Measurements from ENCODE around the gene MYL12A. TPM values are rescaled to one million over a fixed set of nuclear protein-coding genes. Genes with fewer than 3 reads are reported as not detected.

MYL12A gene
- total RNA-seq, 1 donor from 2014 or later = 702 TPM

GRCh38 chr18:3230401-3231334 is 16.9 kb upstream of the MYL12A start:
- H3K4me3 ChIP-seq (ENCODE audit: low read depth, low read length) = no peak overlapping the region
- H3K36me3 ChIP-seq (ENCODE audit: control insufficient read depth, insufficient read depth, low read length) = no peaks in the 10 kb centered on the region
- DNase-seq (ENCODE audit: low read depth) = no peak
- FAIRE-seq = no peak
- no peaks in the 10 kb centered on the region for H3K27me3 ChIP-seq (ENCODE audit: control insufficient read depth, insufficient read depth, low read length)
- no peak for TF ChIP-seq CTCF (IDR thresholded peaks at IDR 0.05; ENCODE audit: insufficient read depth, low read length, severe bottlenecking)

- no peaks in the 10 kb centered on the region for H3K36me3 ChIP-seq (ENCODE audit: control insufficient read depth, insufficient read depth, low read length)
- no peak for DNase-seq (ENCODE audit: low read depth)
- H3K27me3 ChIP-seq (ENCODE audit: control insufficient read depth, insufficient read depth, low read length) = no peaks in the 10 kb centered on the region
- no peak for TF ChIP-seq CTCF (IDR thresholded peaks at IDR 0.05; ENCODE audit: insufficient read depth, low read length, severe bottlenecking)
- H3K4me3 ChIP-seq (ENCODE audit: low read depth, low read length) = no peak overlapping the region
- FAIRE-seq = no peak
Measured at GRCh38 chr18:3233004-3233403, 14.6 kb upstream of the MYL12A start.

- FAIRE-seq (no peak), DNase-seq (ENCODE audit: low read depth) (no peak)
- TF ChIP-seq CTCF (IDR thresholded peaks at IDR 0.05; ENCODE audit: insufficient read depth, low read length, severe bottlenecking) = no peak
Measured at GRCh38 chr18:3233433-3234168, 14.0 kb upstream of the MYL12A start.

GRCh38 chr18:3234457-3234856 is 13.1 kb upstream of the MYL12A start:
- Histone ChIP-seq H3K4me3 (ENCODE audit: low read depth, low read length) (no peak overlapping the region), H3K36me3 (ENCODE audit: control insufficient read depth, insufficient read depth, low read length) (no peaks in the 10 kb centered on the region), H3K27me3 (ENCODE audit: control insufficient read depth, insufficient read depth, low read length) (no peaks in the 10 kb centered on the region)
- FAIRE-seq (no peak), DNase-seq (ENCODE audit: low read depth) (no peak)
- TF ChIP-seq CTCF (IDR thresholded peaks at IDR 0.05; ENCODE audit: insufficient read depth, low read length, severe bottlenecking) = no peak

More at GRCh38 chr18:3233433-3234168, 14.0 kb upstream of the MYL12A start:
- no peaks in the 10 kb centered on the region for H3K27me3 ChIP-seq (ENCODE audit: control insufficient read depth, insufficient read depth, low read length)
- H3K36me3 ChIP-seq (ENCODE audit: control insufficient read depth, insufficient read depth, low read length) = no peaks in the 10 kb centered on the region
- no peak overlapping the region for H3K4me3 ChIP-seq (ENCODE audit: low read depth, low read length)

GRCh38 chr18:3235846-3236245 is 11.8 kb upstream of the MYL12A start:
- no peak for TF ChIP-seq CTCF (IDR thresholded peaks at IDR 0.05; ENCODE audit: insufficient read depth, low read length, severe bottlenecking)
- H3K36me3 ChIP-seq (ENCODE audit: control insufficient read depth, insufficient read depth, low read length) = no peaks in the 10 kb centered on the region
- no peaks in the 10 kb centered on the region for H3K27me3 ChIP-seq (ENCODE audit: control insufficient read depth, insufficient read depth, low read length)
- H3K4me3 ChIP-seq (ENCODE audit: low read depth, low read length) = no peak overlapping the region
- FAIRE-seq (no peak), DNase-seq (ENCODE audit: low read depth) (no peak)
